H1 (cell line): ENCODE results near the gene SLC27A6. TPM values are rescaled to one million over a fixed set of nuclear protein-coding genes. Genes with fewer than 3 reads are reported as not detected.

Experiments
- CTCF ChIA-PET: fragments of 300-600 bp; sonication (Branson Sonifier 250); formaldehyde crosslinking; loops from one replicate; lab custom pipeline; 2021; ENCODE audit not compliant: partially characterized antibody; lab: Charles Lee
- POLR2A ChIA-PET: fragments of 300-600 bp; sonication (Branson Sonifier 250); formaldehyde crosslinking; loops from one replicate; lab custom pipeline; 2021; ENCODE audit warnings: inconsistent platforms; ENCODE audit not compliant: partially characterized antibody; lab: Charles Lee
- DNase-seq, 2 experiments: peaks; one replicate each; pipeline versions ENCODE4 v3.0.0 to v3.0.0-alpha.2; 2010 to 2022; ENCODE audit warnings: low spot score in 2 of 2, low read depth in 1 of 2, mixed read lengths in 1 of 2
- FAIRE-seq: peaks from 2 replicates; lab custom pipeline; 2011; peaks lifted over from hg19 to GRCh38; lab: Jason Lieb, UNC
- H2AFZ ChIP-seq: 2 replicates; pipeline ENCODE4 v1.8.1; 2012; ENCODE audit warnings: low read length, inconsistent platforms
- H2AK5ac ChIP-seq: 2 replicates; pipeline ENCODE4 v1.6.1; 2013; ENCODE audit warnings: low read depth, low read length
- H2BK120ac ChIP-seq: replicated peaks from 2 replicates; pipeline ENCODE3; 2013; ENCODE audit warnings: low read depth, low read length, inconsistent platforms
- H2BK12ac ChIP-seq: 2 replicates; pipeline ENCODE4 v1.6.1; 2013; ENCODE audit warnings: low read depth, low read length
- H2BK15ac ChIP-seq: 2 replicates; pipeline ENCODE4 v1.6.1; 2013; ENCODE audit warnings: low read length
- H2BK20ac ChIP-seq: 2 replicates; pipeline ENCODE4 v1.6.1; 2013; ENCODE audit warnings: low read length
- H2BK5ac ChIP-seq: 2 replicates; pipeline ENCODE4 v1.6.1; 2013; ENCODE audit warnings: low read depth, low read length
- H3K14ac ChIP-seq: 2 replicates; pipeline ENCODE4 v1.6.1; 2013; ENCODE audit warnings: inconsistent platforms; ENCODE audit not compliant: insufficient read length
- H3K18ac ChIP-seq: 2 replicates; pipeline ENCODE4 v1.6.1; 2013; ENCODE audit warnings: low read length; ENCODE audit errors: extremely low read depth
- H3K23ac ChIP-seq: 2 replicates; pipeline ENCODE4 v1.6.1; 2013; ENCODE audit warnings: inconsistent platforms; ENCODE audit not compliant: insufficient read length
- H3K23me2 ChIP-seq: 2 replicates; pipeline ENCODE4 v1.6.1; 2013; ENCODE audit warnings: low read depth, low read length
- H3K27ac ChIP-seq: 2 replicates; pipeline ENCODE4 v1.6.1; 2011; ENCODE audit warnings: low read depth, low read length, inconsistent platforms
- H3K27me3 ChIP-seq, 4 experiments: replicated peaks in 1 of 4; 1 replicate in 1 of 4; 2 replicates in 3 of 4; pipeline versions ENCODE4 v1.6.1 to v1.8.1; 2011 to 2013; ENCODE audit warnings: low read length in 3 of 4, mild to moderate bottlenecking in 3 of 4, inconsistent platforms in 2 of 4, mixed read lengths in 2 of 4, moderate library complexity in 1 of 4; ENCODE audit not compliant: control insufficient read depth in 3 of 4, insufficient read depth in 3 of 4; ENCODE audit errors: extremely low read depth in 1 of 4
- H3K36me3 ChIP-seq, 4 experiments: 2 replicates each; pipeline versions ENCODE4 v1.6.1 to v1.8.1; 2011 to 2013; ENCODE audit warnings: mild to moderate bottlenecking in 4 of 4, low read length in 3 of 4, moderate library complexity in 2 of 4, control low read depth in 1 of 4, inconsistent platforms in 1 of 4; ENCODE audit not compliant: insufficient read depth in 4 of 4, control insufficient read depth in 2 of 4
- H3K4ac ChIP-seq: replicated peaks from 2 replicates; pipeline ENCODE3; 2013; ENCODE audit warnings: low read length, low read depth, mixed read lengths, inconsistent platforms; ENCODE audit not compliant: insufficient read length
- H3K4me1 ChIP-seq, 4 experiments: replicated peaks in 1 of 4; 1 replicate in 1 of 4; 2 replicates in 3 of 4; pipeline versions ENCODE4 v1.6.1 to v1.8.1; 2011 to 2013; ENCODE audit warnings: low read length in 3 of 4, inconsistent platforms in 2 of 4, mixed read lengths in 1 of 4; ENCODE audit not compliant: insufficient read depth in 4 of 4, control insufficient read depth in 3 of 4
- H3K4me2 ChIP-seq, 2 experiments: 2 replicates each; pipeline versions ENCODE4 v1.6.1 to v1.8.1; 2011 to 2013; ENCODE audit warnings: low read depth in 2 of 2, low read length in 2 of 2, control low read depth in 1 of 2, inconsistent platforms in 1 of 2, mild to moderate bottlenecking in 1 of 2; ENCODE audit not compliant: insufficient read depth in 1 of 2
- H3K4me3 ChIP-seq, 4 experiments: fragments of 200-600, 300-600 bp in 1 of 4; sonication (generic), shearing (Covaris generic), sonication (Bioruptor Twin) in 1 of 4; 2 replicates each; pipeline versions ENCODE4 v1.5.1 to v1.8.1; 2011 to 2016; ENCODE audit warnings: low read length in 4 of 4, low read depth in 3 of 4, control low read depth in 2 of 4, inconsistent platforms in 2 of 4, mild to moderate bottlenecking in 2 of 4, mixed read lengths in 1 of 4, moderate library complexity in 1 of 4; ENCODE audit not compliant: insufficient read depth in 2 of 4; ENCODE audit errors: extremely low read depth in 1 of 4
- H3K56ac ChIP-seq: replicated peaks from 2 replicates; pipeline ENCODE3; 2013; ENCODE audit warnings: low read depth, mild to moderate bottlenecking, mixed read lengths, low read length, inconsistent platforms; ENCODE audit not compliant: insufficient read length
- H3K79me1 ChIP-seq: 2 replicates; pipeline ENCODE4 v1.6.1; 2013; ENCODE audit warnings: low read depth, low read length, control low read depth
- H3K79me2 ChIP-seq, 2 experiments: 2 replicates each; pipeline versions ENCODE4 v1.6.1 to v1.8.1; 2012 to 2013; ENCODE audit warnings: low read length in 2 of 2, mild to moderate bottlenecking in 2 of 2, inconsistent platforms in 1 of 2; ENCODE audit not compliant: insufficient read depth in 2 of 2, control insufficient read depth in 1 of 2
- H3K9ac ChIP-seq, 4 experiments: replicated peaks in 1 of 4; 1 replicate in 1 of 4; 2 replicates in 3 of 4; pipeline versions ENCODE4 v1.6.1 to v1.8.1; 2011 to 2013; ENCODE audit warnings: low read depth in 3 of 4, low read length in 3 of 4, control low read depth in 2 of 4, mild to moderate bottlenecking in 2 of 4, moderate library complexity in 2 of 4, inconsistent platforms in 1 of 4; ENCODE audit errors: extremely low read depth in 1 of 4
- H3K9me3 ChIP-seq, 2 experiments: 2 replicates each; pipeline versions ENCODE4 v1.6.1 to v1.8.1; 2012 to 2013; ENCODE audit warnings: mild to moderate bottlenecking in 2 of 2, moderate library complexity in 2 of 2, control low read depth in 1 of 2, inconsistent platforms in 1 of 2, low read depth in 1 of 2, low read length in 1 of 2, mixed read lengths in 1 of 2; ENCODE audit not compliant: insufficient read depth in 2 of 2
- H4K20me1 ChIP-seq, 2 experiments: replicated peaks in 1 of 2; 2 replicates each; pipeline versions ENCODE3 to v1.8.1; 2011 to 2013; ENCODE audit warnings: inconsistent platforms in 2 of 2, low read length in 2 of 2, mild to moderate bottlenecking in 1 of 2; ENCODE audit not compliant: insufficient read depth in 2 of 2, control insufficient read depth in 1 of 2
- H4K5ac ChIP-seq: 2 replicates; pipeline ENCODE4 v1.6.1; 2013; ENCODE audit warnings: low read length, low read depth, mixed read lengths, inconsistent platforms; ENCODE audit not compliant: insufficient read length
- H4K8ac ChIP-seq: 2 replicates; pipeline ENCODE4 v1.8.0; 2013; ENCODE audit warnings: mild to moderate bottlenecking, moderate library complexity, low read length, inconsistent platforms; ENCODE audit not compliant: insufficient read depth; ENCODE audit errors: extremely low read depth
- H4K91ac ChIP-seq: replicated peaks from 2 replicates; pipeline ENCODE3; 2013; ENCODE audit warnings: low read length, mixed read lengths, inconsistent platforms; ENCODE audit not compliant: insufficient read length
- CEBPB ChIP-seq: IDR thresholded peaks from 2 replicates; pipeline ENCODE4 v1.6.1; 2012; ENCODE audit warnings: low read depth, low read length
- FOSL1 ChIP-seq: IDR thresholded peaks from 2 replicates; pipeline ENCODE4 v1.6.1; 2011; ENCODE audit warnings: mild to moderate bottlenecking, low read depth, low read length, moderate library complexity; ENCODE audit not compliant: insufficient read depth
- MAFK ChIP-seq: IDR thresholded peaks from 2 replicates; pipeline ENCODE4 v1.6.1; 2012; ENCODE audit warnings: low read depth, mild to moderate bottlenecking, improper control_type of control experiment, low read length
- POLR2AphosphoS5 ChIP-seq: IDR thresholded peaks from 2 replicates; pipeline ENCODE4 v1.6.1; 2011; ENCODE audit warnings: low read depth, low read length
- RFX5 ChIP-seq: IDR thresholded peaks from 2 replicates; pipeline ENCODE4 v1.6.1; 2011; ENCODE audit warnings: low read depth, low read length, improper control_type of control experiment, borderline replicate concordance
- SIN3A ChIP-seq, 2 experiments: IDR thresholded peaks in 1 of 2; conservative IDR thresholded peaks in 1 of 2; 2 replicates each; pipeline ENCODE4 v1.6.1; 2011 to 2012; ENCODE audit warnings: low read length in 2 of 2, improper control_type of control experiment in 1 of 2, low read depth in 1 of 2, mild to moderate bottlenecking in 1 of 2
- SP4 ChIP-seq: IDR thresholded peaks from 2 replicates; pipeline ENCODE4 v1.6.1; 2012; ENCODE audit warnings: low read length, inconsistent platforms
- SUZ12 ChIP-seq: fragments of 200-600 bp; sonication (generic); IDR thresholded peaks from 2 replicates; pipeline ENCODE4 v1.6.1; 2012; ENCODE audit warnings: mild to moderate bottlenecking, inconsistent platforms, low read length, moderate library complexity, mixed read lengths
- TCF12 ChIP-seq: IDR thresholded peaks from 2 replicates; pipeline ENCODE4 v1.6.1; 2011; ENCODE audit warnings: low read depth, mild to moderate bottlenecking, low read length
- ZNF274 ChIP-seq: IDR thresholded peaks from 2 replicates; pipeline ENCODE4 v1.7.0; 2012; ENCODE audit warnings: low read length, borderline replicate concordance; ENCODE audit errors: extremely low read depth
- WGBS, 2 experiments: shearing (Covaris generic) in 1 of 2; methylation state at CpG; one replicate each; pipeline versions ENCODE4 v1.1.6 to v1.1.7; 2013 to 2015; ENCODE audit warnings: low lambda C conversion rate in 2 of 2, mixed read lengths in 2 of 2, inconsistent platforms in 1 of 2, low coverage in 1 of 2, missing lambda C conversion rate in 1 of 2; ENCODE audit not compliant: insufficient replicate concordance in 2 of 2, insufficient coverage in 1 of 2, insufficient read length in 1 of 2; ENCODE audit errors: extremely low coverage in 1 of 2, missing lambda C conversion rate in 1 of 2; 5-methylcytosine and 5-hydroxymethylcytosine counted together
- polyA plus RNA-seq, 7 experiments: library from polyadenylated mRNA; depleted of rRNA in 3 of 7; stranded (reverse) in 5 of 7; unstranded in 2 of 7; fragments of >200 nt in 5 of 7; fragments of 200-250 nt in 2 of 7; gene quantifications; 1 replicate in 5 of 7; 2 replicates in 1 of 7; 4 replicates in 1 of 7; pipeline versions ENCODE4 v1.2.1 to v1.2.3, GENCODE V29; 2011 to 2013; ENCODE audit warnings: missing spikeins in 2 of 7, mixed read lengths in 2 of 7
- total RNA-seq: library from RNA; stranded (reverse); fragmentation: NEBNext Ultra II Directional; extraction: Animal tissue kit (Norgen Biotek cat#: 25700); gene quantifications from 2 replicates; pipeline ENCODE4 v1.2.1, GENCODE V29; 2021
- TF ChIP-seq, protein P1 (sequence below): IDR thresholded peaks from 2 replicates; pipeline ENCODE4 v1.6.1; 2012; ENCODE audit warnings: inconsistent platforms
- TF ChIP-seq, protein P2 (sequence below): IDR thresholded peaks from 2 replicates; pipeline ENCODE4 v1.6.1; 2012; ENCODE audit warnings: inconsistent platforms

SLC27A6 gene
- total and polyA plus RNA-seq, 2 of the 8 experiments (the other 6 are each of a cell fraction or from before 2014, with no cell fraction given): 4.0 to 4.7 TPM

DNA sequence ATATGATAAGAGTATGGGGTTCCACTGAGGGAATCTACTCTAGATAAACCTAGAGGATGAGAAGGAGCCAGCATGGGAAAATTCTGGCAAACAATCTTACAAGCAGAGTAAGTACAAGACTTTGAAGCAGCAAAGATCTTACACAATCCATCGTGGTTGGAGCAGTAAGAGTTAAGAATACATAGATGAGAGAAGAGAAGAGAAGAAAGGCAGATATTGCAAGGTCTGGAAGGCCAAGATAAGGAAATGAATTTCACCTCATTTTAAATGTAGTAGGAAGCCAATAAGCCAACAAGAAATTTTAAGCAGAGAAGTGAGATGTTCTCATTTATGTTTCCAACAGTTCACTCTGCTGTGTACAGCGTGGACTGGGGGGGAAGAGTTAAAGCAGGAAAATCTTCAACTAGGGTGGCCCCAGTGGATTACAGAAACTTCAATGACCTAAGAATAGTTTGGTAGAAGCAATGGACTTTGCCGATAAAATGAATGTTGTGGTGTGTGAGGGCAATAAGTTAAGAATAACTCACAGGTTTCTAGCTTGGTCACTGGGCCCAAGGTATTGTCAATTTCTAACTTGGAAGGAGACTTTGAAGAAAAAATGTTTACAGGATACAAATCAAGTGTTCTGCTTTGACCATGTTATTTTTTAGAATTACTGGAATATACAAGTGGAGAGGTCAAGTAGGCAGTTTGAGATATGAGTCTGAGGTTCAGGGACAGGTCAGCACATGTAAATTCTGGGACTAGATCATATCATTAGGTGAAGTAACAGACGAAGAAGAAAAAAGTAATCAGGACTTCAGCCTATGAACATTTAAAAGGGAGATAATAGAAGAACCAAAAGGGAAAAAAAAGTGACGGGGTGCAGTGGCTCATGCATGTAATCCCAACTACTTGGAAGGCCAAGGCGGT is 117.2 kb downstream of the SLC27A6 start:
- no peak overlapping the region for H3K9ac ChIP-seq
- no peaks in the 10 kb centered on the region for H3K27me3 ChIP-seq
- no peak overlapping the region for H4K91ac ChIP-seq
- no peak overlapping the region for H2BK120ac ChIP-seq
- no peaks in the 10 kb centered on the region for H3K79me2 ChIP-seq
- H2BK5ac ChIP-seq: no peak overlapping the region
- FAIRE-seq (no peak), DNase-seq (no peak)
- no peak overlapping the region for H3K4me3 ChIP-seq
- H3K36me3 ChIP-seq: no peaks in the 10 kb centered on the region
- H3K4me1 ChIP-seq: no peaks in the 10 kb centered on the region
- 91% methylated on average over 6 of the region's 6 CpGs; no CpG with 5 or more reads in 1 of the 2 experiments for WGBS, 2 experiments
- no peak overlapping the region for H4K5ac ChIP-seq
- H3K23ac ChIP-seq: no peak overlapping the region
- H2AK5ac ChIP-seq: no peak overlapping the region
- ChIA-PET CTCF (no interaction called here), POLR2A (no interaction called here)
- no peak overlapping the region for H2BK20ac ChIP-seq
- H3K56ac ChIP-seq: no peak overlapping the region
- H2BK12ac ChIP-seq: no peak overlapping the region
- H4K20me1 ChIP-seq: no peaks in the 10 kb centered on the region
- no peaks in the 10 kb centered on the region for H3K79me1 ChIP-seq
- H3K27ac ChIP-seq: no peak overlapping the region
- H2BK15ac ChIP-seq: no peak overlapping the region
- H4K8ac ChIP-seq: no peak overlapping the region
- no peak overlapping the region for H2AFZ ChIP-seq
- no peaks in the 10 kb centered on the region for H3K23me2 ChIP-seq
- no peak overlapping the region for H3K4me2 ChIP-seq
- H3K14ac ChIP-seq: no peak overlapping the region
- H3K18ac ChIP-seq: no peak overlapping the region
- H3K9me3 ChIP-seq: no peaks in the 10 kb centered on the region
- H3K4ac ChIP-seq: no peak overlapping the region
- no peak for TF ChIP-seq TCF12
- no peak for TF ChIP-seq SP4
- no peak for TF ChIP-seq POLR2AphosphoS5
- TF ChIP-seq, protein P1, sequence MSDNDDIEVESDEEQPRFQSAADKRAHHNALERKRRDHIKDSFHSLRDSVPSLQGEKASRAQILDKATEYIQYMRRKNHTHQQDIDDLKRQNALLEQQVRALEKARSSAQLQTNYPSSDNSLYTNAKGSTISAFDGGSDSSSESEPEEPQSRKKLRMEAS: no peak
- TF ChIP-seq RFX5: no peak
- TF ChIP-seq CEBPB: no peak
- TF ChIP-seq ZNF274: no peak
- TF ChIP-seq, protein P2, sequence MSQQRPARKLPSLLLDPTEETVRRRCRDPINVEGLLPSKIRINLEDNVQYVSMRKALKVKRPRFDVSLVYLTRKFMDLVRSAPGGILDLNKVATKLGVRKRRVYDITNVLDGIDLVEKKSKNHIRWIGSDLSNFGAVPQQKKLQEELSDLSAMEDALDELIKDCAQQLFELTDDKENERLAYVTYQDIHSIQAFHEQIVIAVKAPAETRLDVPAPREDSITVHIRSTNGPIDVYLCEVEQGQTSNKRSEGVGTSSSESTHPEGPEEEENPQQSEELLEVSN: no peak
- no peak for TF ChIP-seq SIN3A (conservative IDR thresholded peaks at IDR 0.05 in 1 of 2, IDR thresholded peaks at IDR 0.05 in 1 of 2; ENCODE audit: low read depth in 1 of 2, low read length in 2 of 2)
- no peak for TF ChIP-seq MAFK
- no peak for TF ChIP-seq SUZ12
- TF ChIP-seq FOSL1: no peak
